ENCODE results near the gene MRPL11. TPM values are rescaled to one million over a fixed set of nuclear protein-coding genes. Genes with fewer than 3 reads are reported as not detected.

MRPL11 gene
- total RNA-seq, 1 experiment from 2014 or later: 97.9 TPM

GRCh38 chr11:66480117-66480938, 41.7 kb upstream of the MRPL11 start, which contains the start of gene DPP3:
Gene DPP3 (plus strand): TSS chr11:66480434. CDS start chr11:66482201, 1,767 bp downstream.
- ChIA-PET POLR2A (ENCODE audit: low non-redundant PET) (interaction anchor here (0.7 kb wide), 1 partner anchor 14 kb away, joined by 4 read pairs; the partner anchor contains the start of gene PELI3), CTCF (interaction anchor here (0.6 to 1.4 kb wide), 6 partner anchors 11 to 198 kb away, joined by 3 to 5 read pairs (median 3); partner anchors contain the start of genes MRPL11 and PELI3)
- peaks cover 4% of the 10 kb centered on the region for H3K36me3 ChIP-seq (ENCODE audit: insufficient read depth, low read length, poor library complexity, severe bottlenecking)
- H3K4me3 ChIP-seq (ENCODE audit: low read depth, low read length, poor library complexity, severe bottlenecking): peak within 1 kb of the TSS; percentile 87
- intact Hi-C loops (cut with micrococcal nuclease; ENCODE audit: unreplicated experiment): no loop called here
- no peak for TF ChIP-seq CTCF (conservative IDR thresholded peaks at IDR 0.05; ENCODE audit: low read depth, low read length)
- TF ChIP-seq EZH2 (IDR thresholded peaks at IDR 0.05; ENCODE audit: borderline replicate concordance, low read depth, low read length, poor library complexity, severe bottlenecking): no peak
- H3K9me3 ChIP-seq (ENCODE audit: low read depth, low read length, poor library complexity, severe bottlenecking): no peaks in the 10 kb centered on the region
- H3K27me3 ChIP-seq (replicated peaks; ENCODE audit: insufficient read depth, low read depth, low read length, poor library complexity): no peaks in the 10 kb centered on the region
- BruUV-seq (replicated peaks): no TSS peak
- peak within 1 kb of the TSS; percentile 91 for H3K27ac ChIP-seq (ENCODE audit: low read depth, low read length, poor library complexity, severe bottlenecking)
- DNase-seq (ENCODE audit: low spot score): peak; percentile 99
- H3K4me1 ChIP-seq (ENCODE audit: insufficient read depth, low read length, poor library complexity, severe bottlenecking): no peaks in the 10 kb centered on the region

DNA sequence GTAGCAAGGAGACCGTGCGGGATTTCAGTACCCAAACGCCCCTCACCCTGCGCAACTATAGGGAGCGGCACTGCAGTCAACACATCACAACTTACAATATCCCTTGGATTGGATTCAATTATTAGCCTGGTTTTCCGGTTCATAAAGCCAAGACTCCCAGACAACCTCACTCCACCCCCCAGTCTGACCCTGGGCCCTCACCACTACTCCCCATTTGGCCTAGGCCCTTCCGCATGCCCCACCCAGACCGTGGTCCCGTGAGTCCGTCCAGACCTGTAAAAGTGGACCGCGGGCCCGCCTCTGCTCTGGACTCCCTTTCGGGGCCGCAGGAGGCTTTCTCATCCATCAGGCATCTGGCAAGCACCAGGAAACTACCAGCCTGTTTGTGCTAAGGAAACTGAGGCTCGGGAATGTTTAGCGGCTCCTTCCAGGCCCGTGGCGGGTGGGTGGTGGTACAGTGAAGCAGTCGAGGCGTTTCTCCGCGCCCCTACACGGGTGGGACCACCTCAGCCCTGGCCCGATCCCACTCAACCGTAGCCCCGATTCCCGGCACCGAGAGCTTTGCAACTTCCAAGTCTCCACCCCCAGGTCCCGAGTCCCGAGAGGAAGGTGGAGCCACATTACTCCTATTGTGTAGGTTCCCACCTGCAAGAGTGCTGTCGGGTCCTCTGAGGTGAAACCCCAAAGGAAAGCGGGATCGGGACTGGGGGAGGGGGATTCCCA, 40.9 kb upstream of the MRPL11 start:
- DNase-seq (ENCODE audit: low spot score): no peak
- H3K4me3 ChIP-seq (ENCODE audit: low read depth, low read length, poor library complexity, severe bottlenecking): peak overlapping the region; percentile 87
- no peaks in the 10 kb centered on the region for H3K4me1 ChIP-seq (ENCODE audit: insufficient read depth, low read length, poor library complexity, severe bottlenecking)
- H3K9me3 ChIP-seq (ENCODE audit: low read depth, low read length, poor library complexity, severe bottlenecking): no peaks in the 10 kb centered on the region
- H3K27me3 ChIP-seq (replicated peaks; ENCODE audit: insufficient read depth, low read depth, low read length, poor library complexity): no peaks in the 10 kb centered on the region
- intact Hi-C loops (cut with micrococcal nuclease; ENCODE audit: unreplicated experiment): loop anchor here (1.0 kb wide), 1 partner anchor 71 kb away; no protein-coding TSS in a partner anchor
- ChIA-PET POLR2A (ENCODE audit: low non-redundant PET) (interaction anchor here (0.7 kb wide), 2 partner anchors 13 to 646 kb away, joined by 3 to 4 read pairs; partner anchors contain the start of gene PELI3), CTCF (interaction anchor here (0.7 to 1.5 kb wide), 10 partner anchors 13 to 199 kb away, joined by 3 to 12 read pairs (median 3); partner anchors contain the start of genes MRPL11 and PELI3)
- BruUV-seq (replicated peaks): TSS peak; percentile 78
- peaks cover 4% of the 10 kb centered on the region for H3K36me3 ChIP-seq (ENCODE audit: insufficient read depth, low read length, poor library complexity, severe bottlenecking)
- peak overlapping the region; percentile 91 for H3K27ac ChIP-seq (ENCODE audit: low read depth, low read length, poor library complexity, severe bottlenecking)
- TF ChIP-seq CTCF (conservative IDR thresholded peaks at IDR 0.05; ENCODE audit: low read depth, low read length) (no peak), EZH2 (IDR thresholded peaks at IDR 0.05; ENCODE audit: borderline replicate concordance, low read depth, low read length, poor library complexity, severe bottlenecking) (no peak)

GRCh38 chr11:66478729-66479393, 40.2 kb upstream of the MRPL11 start:
- no peaks in the 10 kb centered on the region for H3K4me1 ChIP-seq (ENCODE audit: insufficient read depth, low read length, poor library complexity, severe bottlenecking)
- peak overlapping the region; percentile 87 for H3K4me3 ChIP-seq (ENCODE audit: low read depth, low read length, poor library complexity, severe bottlenecking)
- POLR2A ChIA-PET (ENCODE audit: low non-redundant PET): interaction anchor here (0.7 kb wide), 1 partner anchor 647 kb away, joined by 3 read pairs; no protein-coding TSS in a partner anchor
- peak; percentile 47 for DNase-seq (ENCODE audit: low spot score)
- intact Hi-C loops (cut with micrococcal nuclease; ENCODE audit: unreplicated experiment): loop anchor here (1.0 kb wide), 1 partner anchor 71 kb away; no protein-coding TSS in a partner anchor
- no TSS peak for BruUV-seq (replicated peaks)
- peak overlapping the region; percentile 91 for H3K27ac ChIP-seq (ENCODE audit: low read depth, low read length, poor library complexity, severe bottlenecking)
- H3K36me3 ChIP-seq (ENCODE audit: insufficient read depth, low read length, poor library complexity, severe bottlenecking): peaks cover 10% of the 10 kb centered on the region
- H3K27me3 ChIP-seq (replicated peaks; ENCODE audit: insufficient read depth, low read depth, low read length, poor library complexity): no peaks in the 10 kb centered on the region
- no peaks in the 10 kb centered on the region for H3K9me3 ChIP-seq (ENCODE audit: low read depth, low read length, poor library complexity, severe bottlenecking)
- no peak for TF ChIP-seq EZH2 (IDR thresholded peaks at IDR 0.05; ENCODE audit: borderline replicate concordance, low read depth, low read length, poor library complexity, severe bottlenecking)
- TF ChIP-seq CTCF (conservative IDR thresholded peaks at IDR 0.05; ENCODE audit: low read depth, low read length): peak; percentile 94
- CTCF ChIA-PET: interaction anchor here (0.8 to 1.5 kb wide), 6 partner anchors 12 to 200 kb away, joined by 3 to 12 read pairs (median 3); partner anchors contain the start of gene PELI3
